GM19328 (cell line): ENCODE data around the gene PLXDC1.
A peak's percentile ranks its signal among the peaks of the same experiment; 100 is the strongest.
"Not testable (repeated sequence)": the region's sequence is repeated elsewhere in the genome, so short reads cannot be mapped to it uniquely, and the experiment has no call there.

Experiments used
- ATAC-seq: cut with Tn5 transposase; IDR thresholded peaks from one replicate; pipeline ENCODE4 v1.9.1; 2021; ENCODE audit warnings: mild to moderate bottlenecking, moderate library complexity; ENCODE audit not compliant: unreplicated experiment

The PLXDC1 gene

DNA sequence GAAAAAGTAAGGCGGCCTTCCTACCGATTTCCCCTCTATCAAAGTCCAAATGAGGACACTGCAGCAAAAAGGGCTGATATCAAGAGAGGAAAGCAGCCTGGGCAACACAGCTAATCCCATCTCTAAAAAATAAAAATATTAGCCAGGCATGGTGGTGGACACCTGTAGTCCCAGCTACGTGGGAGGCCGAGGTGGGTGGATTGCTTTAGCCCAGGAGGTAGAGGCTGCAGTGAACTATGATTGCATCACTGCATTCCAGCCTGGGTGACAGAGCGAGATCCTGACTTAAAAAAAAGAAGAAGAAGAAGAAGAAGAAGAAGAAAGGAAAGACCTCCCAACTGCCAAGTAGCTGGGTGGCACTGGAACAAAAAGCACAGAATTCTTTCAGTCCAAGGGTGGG, 31.6 kb upstream of the PLXDC1 start:
- ATAC-seq, result no peak

GRCh38 chr17:39181303-39181702, 29.9 kb upstream of the PLXDC1 start:
- ATAC-seq, result no peak

GRCh38 chr17:39178536-39178935, 27.1 kb upstream of the PLXDC1 start:
- ATAC-seq, result no peak

- ATAC-seq, result no peak
These were observed 25.8 kb upstream of the PLXDC1 start for GRCh38 chr17:39177256-39177655.

- no peak for ATAC-seq
These were observed 24.3 kb upstream of the PLXDC1 start for GRCh38 chr17:39175695-39176093.

DNA sequence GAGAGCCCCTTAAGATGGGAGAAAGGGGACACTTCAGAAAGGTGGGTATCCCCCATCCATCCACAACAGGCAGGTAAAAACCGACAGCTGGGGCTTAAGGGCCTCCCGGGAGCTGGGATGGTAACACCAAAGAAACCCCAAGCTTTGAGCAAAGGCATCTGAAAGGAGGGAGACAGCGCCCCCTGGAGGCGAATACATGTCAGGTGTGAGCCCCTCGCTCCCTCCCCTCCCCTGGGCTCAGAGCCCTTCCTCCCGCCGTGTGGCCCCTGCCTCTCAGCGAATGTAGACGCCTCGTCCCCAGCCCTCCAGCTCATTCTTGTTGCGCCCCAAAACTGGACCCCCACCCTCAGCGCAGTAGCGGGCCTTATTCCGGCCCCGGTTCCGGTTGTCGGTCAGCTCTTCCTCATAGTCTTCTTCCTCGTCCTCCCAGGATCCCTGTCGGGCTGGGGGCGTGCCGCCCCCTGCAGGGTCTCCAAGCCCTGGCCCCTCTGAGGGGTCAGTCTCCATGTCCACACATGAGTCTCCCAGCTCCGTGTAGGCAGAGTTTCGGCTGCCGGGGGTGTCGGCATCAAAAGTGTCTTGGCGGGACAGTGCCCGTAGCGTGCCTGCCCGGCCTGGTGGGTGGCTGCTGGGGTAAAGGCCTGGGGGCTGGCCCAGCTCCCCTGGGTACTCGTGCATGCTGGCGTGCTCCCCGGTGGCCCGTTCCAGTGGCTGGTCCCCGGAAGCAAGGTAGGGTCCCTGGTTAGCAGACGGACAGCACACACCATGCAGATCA, 23.7 kb upstream of the PLXDC1 start:
- no peak for ATAC-seq

DNA sequence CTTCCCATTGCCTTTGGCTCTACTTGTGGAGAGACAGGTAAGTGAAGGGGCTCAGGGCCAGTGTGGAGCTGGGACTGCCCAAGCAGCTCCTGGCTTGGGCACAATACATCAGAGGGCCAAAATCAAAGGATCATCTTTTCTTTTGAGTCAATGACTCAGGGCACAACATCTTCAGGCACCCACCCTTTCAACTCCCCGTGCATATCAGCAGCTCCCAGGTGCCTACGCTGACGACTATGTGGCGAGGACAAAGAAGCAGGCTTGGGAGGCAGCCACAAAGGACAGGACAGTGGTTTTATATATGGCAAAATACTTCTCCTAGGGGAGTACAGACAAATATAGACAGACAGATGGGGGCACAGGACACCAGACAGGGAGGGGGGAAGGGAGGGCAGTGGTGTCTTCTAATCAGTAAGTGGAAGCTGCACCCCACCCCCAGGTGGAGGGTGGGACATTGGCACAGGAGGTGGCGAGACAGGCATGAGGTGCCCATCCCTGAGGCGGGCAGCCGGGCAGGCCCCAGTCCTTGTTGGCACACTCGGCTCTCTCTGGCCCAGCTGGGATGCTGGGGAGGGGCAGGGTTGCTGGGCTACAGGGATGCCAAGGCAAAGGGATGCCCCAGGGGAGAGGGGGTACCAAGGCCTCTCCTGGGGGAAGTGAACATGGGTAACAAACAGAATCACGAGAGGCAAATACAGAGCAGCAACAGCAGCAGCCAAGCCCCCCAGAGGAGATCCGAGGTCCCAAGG, 22.3 kb upstream of the PLXDC1 start:
- ATAC-seq, result no peak

GRCh38 chr17:39173080-39173479, 21.6 kb upstream of the PLXDC1 start:
- no peak for ATAC-seq

DNA sequence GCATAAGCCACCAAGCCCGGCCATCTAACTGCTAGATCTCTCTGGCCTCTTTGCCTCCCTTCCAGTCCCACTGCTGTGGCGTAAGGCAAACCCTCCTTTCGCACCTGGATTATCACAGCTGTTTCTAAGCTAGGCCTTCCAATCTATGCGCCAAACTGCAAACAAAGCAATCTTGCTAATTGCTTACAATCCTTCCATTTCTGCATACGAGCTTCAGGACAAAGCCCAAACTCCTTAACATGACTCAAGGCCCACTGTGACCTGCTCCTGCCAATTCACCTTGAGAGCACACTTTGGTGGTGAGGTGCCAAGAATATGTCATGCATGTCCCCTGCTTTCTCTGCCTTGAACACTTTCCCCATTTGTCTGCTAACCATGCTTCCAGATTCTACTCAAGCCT, 20.5 kb upstream of the PLXDC1 start:
- no peak for ATAC-seq

DNA sequence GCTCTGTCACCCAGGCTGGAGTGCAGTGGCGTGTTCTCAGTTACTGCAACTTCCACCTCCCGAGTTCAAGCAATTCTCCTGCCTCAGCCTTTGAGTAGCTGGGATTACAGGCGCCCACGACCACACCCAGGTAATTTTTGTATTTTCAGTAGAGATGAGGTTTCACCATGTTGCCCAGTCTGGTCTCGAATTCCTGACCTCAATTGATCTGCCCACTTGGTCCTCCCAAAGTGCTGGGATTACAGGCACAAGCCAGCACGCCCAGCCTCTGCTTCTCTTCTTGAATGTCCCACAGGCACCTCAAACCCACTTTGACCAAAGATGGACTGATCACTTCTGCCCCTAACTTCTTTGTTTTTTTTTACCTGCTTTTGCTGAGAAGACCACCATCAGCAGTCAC, 19.1 kb upstream of the PLXDC1 start:
- no peak for ATAC-seq

GRCh38 chr17:39170109-39170508, 18.7 kb upstream of the PLXDC1 start:
- no peak for ATAC-seq

DNA sequence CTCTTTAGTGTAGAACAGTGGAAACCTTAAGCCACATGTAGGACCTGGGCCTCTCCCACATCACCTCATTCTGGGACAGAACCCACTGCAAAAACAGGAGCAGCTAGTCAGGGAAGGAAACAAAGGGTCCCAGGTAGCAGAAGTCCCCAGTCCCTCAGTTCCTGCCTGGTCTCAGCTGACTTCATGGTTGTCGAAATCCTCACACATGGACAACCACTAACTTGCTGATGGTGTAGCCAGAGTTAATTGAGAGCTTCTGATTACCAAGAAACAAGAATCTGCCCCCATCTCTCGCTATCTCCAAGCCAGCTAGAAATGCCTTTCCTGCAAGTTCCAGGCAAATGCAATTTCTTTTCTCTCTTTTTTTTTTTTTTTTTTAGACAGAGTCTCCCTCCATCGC, 18.1 kb upstream of the PLXDC1 start:
- ATAC-seq, result no peak

DNA sequence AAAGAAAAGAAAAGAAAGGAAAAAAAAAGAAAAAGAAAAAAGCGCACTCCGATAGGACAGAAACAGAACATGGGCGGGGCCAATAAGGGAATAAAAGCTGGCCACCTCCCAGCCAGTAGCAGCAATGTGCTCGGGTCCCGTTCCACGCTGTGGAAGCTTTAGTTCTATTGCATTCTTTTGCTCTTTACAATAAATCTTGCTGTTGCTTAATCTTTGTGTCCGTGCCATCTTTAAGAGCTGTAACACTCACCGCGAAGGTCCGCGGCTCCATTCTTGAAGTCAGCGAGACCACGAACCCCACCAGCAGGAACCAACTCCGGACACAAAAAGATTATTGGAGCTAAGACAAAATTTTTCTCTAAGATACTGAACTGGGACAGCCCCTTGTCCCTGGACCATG, 17.7 kb upstream of the PLXDC1 start:
- ATAC-seq, result no peak

GRCh38 chr17:39168503-39168902, 17.1 kb upstream of the PLXDC1 start:
- not testable (repeated sequence) for ATAC-seq

DNA sequence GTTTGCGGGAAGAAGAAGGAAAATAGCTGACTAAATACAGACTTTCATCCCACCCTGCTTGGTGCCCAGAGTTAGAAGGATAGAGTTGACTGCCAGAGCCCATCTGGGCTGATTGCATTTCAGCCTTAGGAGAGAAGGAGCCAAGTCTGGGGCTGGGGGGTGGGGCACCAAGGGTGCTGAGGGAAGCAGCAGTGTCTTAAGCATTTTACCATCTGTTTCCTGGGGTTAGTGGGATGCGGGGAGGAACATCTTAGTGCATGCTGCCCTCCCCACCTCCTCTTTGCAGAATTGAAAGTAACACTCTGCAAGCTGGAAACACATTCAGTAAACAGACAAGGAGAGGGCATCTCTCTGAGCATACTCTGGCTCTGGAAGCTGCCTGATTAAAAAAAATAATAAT, 16.0 kb upstream of the PLXDC1 start:
- no peak for ATAC-seq

- ATAC-seq, result no peak
These were observed 15.2 kb upstream of the PLXDC1 start for GRCh38 chr17:39166437-39167335.

GRCh38 chr17:39165841-39166349, 14.5 kb upstream of the PLXDC1 start, which contains the start of gene ARL5C:
Gene ARL5C, minus strand, starts transcription at chr17:39166161. Its CDS starts 401 bp downstream, at chr17:39165760.
- ATAC-seq, result no peak

GRCh38 chr17:39165178-39165840, 13.9 kb upstream of the PLXDC1 start:
- no peak for ATAC-seq

GRCh38 chr17:39164675-39165143, 13.3 kb upstream of the PLXDC1 start:
- peak; percentile 70 for ATAC-seq

GRCh38 chr17:39161962-39162361, 10.5 kb upstream of the PLXDC1 start:
- no peak for ATAC-seq
